ENCODE results near the gene SCGB1D1.

- TF ChIP-seq CTCF (IDR thresholded peaks at IDR 0.05) (no peak), POLR2A (IDR thresholded peaks at IDR 0.05) (no peak), EP300 (IDR thresholded peaks at IDR 0.05) (no peak), POLR2AphosphoS5 (IDR thresholded peaks at IDR 0.05) (no peak)
Measured at GRCh38 chr11:62205441-62205840, 15.4 kb downstream of the SCGB1D1 start.
